ENCODE results near the gene DTX4. TPM values are rescaled to one million over a fixed set of nuclear protein-coding genes. Genes with fewer than 3 reads are reported as not detected.

DTX4 gene
- total RNA-seq, 6 donors from 2014 or later: 33.4 to 58.7 (median 48.5) TPM

GRCh38 chr11:59176330-59176729 is 4.4 kb downstream of the DTX4 start:
- H3K4me3 ChIP-seq: no peak overlapping the region
- TF ChIP-seq POLR2AphosphoS5 (IDR thresholded peaks at IDR 0.05) (peak in 1 of 2 donors; percentile 32), POLR2A (IDR thresholded peaks at IDR 0.05) (no peak), EP300 (IDR thresholded peaks at IDR 0.05) (no peak)
- no peaks in the 10 kb centered on the region for H3K27me3 ChIP-seq
- DNase-seq (no peak), ATAC-seq (ENCODE audit: low FRiP score in 2 of 2) (no peak)
- no peaks in the 10 kb centered on the region for H3K9me3 ChIP-seq
- H3K4me1 ChIP-seq: peaks cover 32 to 39% (median 35%) of the 10 kb centered on the region in 4 donors
- WGBS, 2 donors: 94% methylated on average over 7 of the region's 7 CpGs
- H3K27ac ChIP-seq: peak overlapping the region in 2 of 4 donors; percentile 30 to 39
- H3K36me3 ChIP-seq: no peaks in the 10 kb centered on the region

GRCh38 chr11:59178402-59178801 is 6.5 kb downstream of the DTX4 start:
- Histone ChIP-seq H3K36me3 (peaks cover 0 to 9% (median 0%) of the 10 kb centered on the region in 4 donors), H3K9me3 (no peaks in the 10 kb centered on the region), H3K4me3 (no peak overlapping the region), H3K27me3 (no peaks in the 10 kb centered on the region), H3K27ac (peak overlapping the region in 1 of 4 donors; percentile 39), H3K4me1 (peaks cover 24 to 31% (median 25%) of the 10 kb centered on the region in 4 donors)
- ATAC-seq (ENCODE audit: low FRiP score in 2 of 2): no peak
- no peak for DNase-seq
- TF ChIP-seq POLR2A (IDR thresholded peaks at IDR 0.05): no peak
- TF ChIP-seq POLR2AphosphoS5 (IDR thresholded peaks at IDR 0.05): no peak

GRCh38 chr11:59179121-59179520 is 7.2 kb downstream of the DTX4 start:
- ATAC-seq (ENCODE audit: low FRiP score in 2 of 2): no peak
- Histone ChIP-seq H3K36me3 (peaks cover 0 to 9% (median 0%) of the 10 kb centered on the region in 4 donors), H3K9me3 (no peaks in the 10 kb centered on the region), H3K4me3 (no peak overlapping the region), H3K27ac (peak overlapping the region in 1 of 4 donors; percentile 39), H3K27me3 (no peaks in the 10 kb centered on the region), H3K4me1 (peaks cover 17 to 27% (median 24%) of the 10 kb centered on the region in 4 donors)
- 75 to 77% methylated on average over 2 of the region's 2 CpGs for WGBS, 2 donors
- TF ChIP-seq CTCF (IDR thresholded peaks at IDR 0.05) (no peak), EP300 (IDR thresholded peaks at IDR 0.05) (no peak), POLR2AphosphoS5 (IDR thresholded peaks at IDR 0.05) (no peak), POLR2A (IDR thresholded peaks at IDR 0.05) (no peak)
- DNase-seq: no peak

- WGBS, 2 donors: 82 to 83% methylated on average over 2 of the region's 2 CpGs
- H3K4me1 ChIP-seq: peaks cover 15 to 25% (median 18%) of the 10 kb centered on the region in 4 donors
- H3K9me3 ChIP-seq: no peaks in the 10 kb centered on the region
- peaks cover 0 to 9% (median 0%) of the 10 kb centered on the region in 4 donors for H3K36me3 ChIP-seq
- no peaks in the 10 kb centered on the region for H3K27me3 ChIP-seq
- peak overlapping the region in 1 of 4 donors; percentile 53 for H3K27ac ChIP-seq
- ATAC-seq (ENCODE audit: low FRiP score in 2 of 2) (no peak), DNase-seq (no peak)
- no peak overlapping the region for H3K4me3 ChIP-seq
- TF ChIP-seq POLR2A (IDR thresholded peaks at IDR 0.05): no peak
- no peak for TF ChIP-seq EP300 (IDR thresholded peaks at IDR 0.05)
- TF ChIP-seq CTCF (IDR thresholded peaks at IDR 0.05): no peak
- no peak for TF ChIP-seq POLR2AphosphoS5 (IDR thresholded peaks at IDR 0.05)
Measured at GRCh38 chr11:59180168-59180776, 8.3 kb downstream of the DTX4 start.

GRCh38 chr11:59180907-59181306 is 9.0 kb downstream of the DTX4 start:
- WGBS, 2 donors: 76 to 87% methylated on average over 2 of the region's 2 CpGs

More at GRCh38 chr11:59180907-59181306, 9.0 kb downstream of the DTX4 start:
- peaks cover 15 to 25% (median 20%) of the 10 kb centered on the region in 4 donors for H3K4me1 ChIP-seq
- TF ChIP-seq POLR2A (IDR thresholded peaks at IDR 0.05) (no peak), EP300 (IDR thresholded peaks at IDR 0.05) (no peak), POLR2AphosphoS5 (IDR thresholded peaks at IDR 0.05) (no peak), CTCF (IDR thresholded peaks at IDR 0.05) (no peak)
- no peak overlapping the region for H3K4me3 ChIP-seq
- H3K27me3 ChIP-seq: no peaks in the 10 kb centered on the region
- DNase-seq (no peak), ATAC-seq (ENCODE audit: low FRiP score in 2 of 2) (no peak)
- peak overlapping the region in 1 of 4 donors; percentile 53 for H3K27ac ChIP-seq
- H3K36me3 ChIP-seq: peaks cover 0 to 9% (median 0%) of the 10 kb centered on the region in 4 donors
- no peaks in the 10 kb centered on the region for H3K9me3 ChIP-seq

Measured in upper lobe of left lung (tissue), 6 donors.